Hepatocyte (in vitro differentiated cells): ENCODE data around the gene FAM181A.

Source experiments
- EZH2 ChIP-seq: fragments of 200-600 bp; sonication (generic); IDR thresholded peaks from 2 replicates; pipeline ENCODE4 v1.6.1; 2016; ENCODE audit warnings: antibody characterized with exemption, mild to moderate bottlenecking, borderline replicate concordance
- TF ChIP-seq, protein P1 (sequence below): fragments of 200-600 bp; sonication (generic); IDR thresholded peaks from 2 replicates; pipeline ENCODE4 v1.5.1; 2016; ENCODE audit warnings: antibody characterized with exemption, mild to moderate bottlenecking; ENCODE audit not compliant: poor library complexity

DNA sequence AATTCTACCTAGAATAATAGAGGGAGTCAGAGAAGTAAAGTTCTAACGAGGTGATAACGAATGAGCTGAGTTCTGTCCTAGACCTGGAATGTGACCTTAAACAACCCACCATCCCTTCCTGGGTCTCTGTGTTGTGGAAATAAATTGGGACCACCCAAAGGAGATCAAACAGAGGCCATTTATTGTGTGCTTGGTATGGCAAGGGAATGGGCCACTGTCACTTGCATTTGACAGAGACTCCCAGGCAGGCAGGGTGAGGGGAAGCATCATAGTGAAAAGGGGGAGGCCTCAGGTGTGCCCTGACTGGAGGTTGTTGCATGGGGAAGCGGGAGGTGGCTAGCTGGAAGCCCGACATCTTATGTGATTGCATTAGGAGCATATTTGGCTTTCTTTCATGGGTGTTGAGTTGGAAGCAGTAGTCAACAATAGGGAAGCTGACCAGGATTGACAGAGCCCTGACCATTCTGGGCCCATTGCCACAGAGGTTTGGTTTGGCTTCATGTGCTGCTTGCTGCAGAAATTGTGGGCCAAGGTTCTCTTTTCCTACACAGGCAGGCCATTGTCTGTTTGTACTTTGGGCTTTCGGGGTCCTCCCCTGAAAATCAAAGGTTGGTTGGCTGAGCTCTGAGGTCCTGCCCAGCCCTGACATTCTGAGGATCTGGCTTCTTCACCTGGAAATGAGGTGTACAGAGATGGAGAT, 17.6 kb upstream of the FAM181A start:
- no peak for TF ChIP-seq EZH2
- TF ChIP-seq, protein P1, sequence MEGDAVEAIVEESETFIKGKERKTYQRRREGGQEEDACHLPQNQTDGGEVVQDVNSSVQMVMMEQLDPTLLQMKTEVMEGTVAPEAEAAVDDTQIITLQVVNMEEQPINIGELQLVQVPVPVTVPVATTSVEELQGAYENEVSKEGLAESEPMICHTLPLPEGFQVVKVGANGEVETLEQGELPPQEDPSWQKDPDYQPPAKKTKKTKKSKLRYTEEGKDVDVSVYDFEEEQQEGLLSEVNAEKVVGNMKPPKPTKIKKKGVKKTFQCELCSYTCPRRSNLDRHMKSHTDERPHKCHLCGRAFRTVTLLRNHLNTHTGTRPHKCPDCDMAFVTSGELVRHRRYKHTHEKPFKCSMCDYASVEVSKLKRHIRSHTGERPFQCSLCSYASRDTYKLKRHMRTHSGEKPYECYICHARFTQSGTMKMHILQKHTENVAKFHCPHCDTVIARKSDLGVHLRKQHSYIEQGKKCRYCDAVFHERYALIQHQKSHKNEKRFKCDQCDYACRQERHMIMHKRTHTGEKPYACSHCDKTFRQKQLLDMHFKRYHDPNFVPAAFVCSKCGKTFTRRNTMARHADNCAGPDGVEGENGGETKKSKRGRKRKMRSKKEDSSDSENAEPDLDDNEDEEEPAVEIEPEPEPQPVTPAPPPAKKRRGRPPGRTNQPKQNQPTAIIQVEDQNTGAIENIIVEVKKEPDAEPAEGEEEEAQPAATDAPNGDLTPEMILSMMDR, result no peak
